ENCODE results near the gene KLHL14. TPM values are rescaled to one million over a fixed set of nuclear protein-coding genes. Genes with fewer than 3 reads are reported as not detected.

Gene KLHL14
- total and polyA plus RNA-seq, 2 experiments from 2014 or later: 0.12 to 0.57 TPM

DNA sequence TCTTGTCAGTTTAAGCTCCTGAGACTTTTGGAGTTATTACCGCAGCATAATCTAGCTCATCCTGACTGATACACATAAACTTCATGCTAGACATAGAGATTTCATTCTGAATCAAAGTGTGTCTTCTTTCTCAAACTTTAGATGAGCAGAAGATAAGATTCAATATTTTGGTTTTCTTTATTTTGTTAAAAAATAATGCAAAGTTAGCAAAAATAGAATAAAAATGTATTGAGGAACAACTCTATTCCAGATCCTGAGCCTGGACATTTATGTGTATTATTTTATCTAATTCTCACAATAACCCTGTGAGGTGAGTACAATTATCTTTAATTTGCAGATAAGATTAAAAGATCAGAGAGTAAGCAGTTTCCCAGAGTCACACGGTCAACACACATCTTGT, 38.4 kb downstream of the KLHL14 start:
- Histone ChIP-seq H3K4me1 (ENCODE audit: insufficient read depth) (no peaks in the 10 kb centered on the region), H3K27me3 (peaks cover 4% of the 10 kb centered on the region), H3K9me3 (ENCODE audit: low read depth) (no peaks in the 10 kb centered on the region), H3K36me3 (replicated peaks; ENCODE audit: insufficient read depth, low read depth) (no peaks in the 10 kb centered on the region), H3K4me3 (no peak overlapping the region), H3K9me2 (replicated peaks; ENCODE audit: insufficient read depth) (no peaks in the 10 kb centered on the region), H2AFZ (no peak overlapping the region), H3K79me2 (no peaks in the 10 kb centered on the region), H4K20me1 (ENCODE audit: insufficient read depth, poor library complexity, severe bottlenecking) (no peaks in the 10 kb centered on the region), H3K4me2 (no peak overlapping the region), H3K27ac (no peak overlapping the region)
- WGBS (ENCODE audit: low lambda C conversion rate, missing lambda C conversion rate): 88% methylated on average over 2 of the region's 2 CpGs
- DNase-seq (ENCODE audit: low spot score): no peak
- TF ChIP-seq EZH2 (IDR thresholded peaks at IDR 0.05; ENCODE audit: borderline replicate concordance) (no peak), EZH2phosphoT487 (IDR thresholded peaks at IDR 0.05; ENCODE audit: low read depth, severe bottlenecking, unreplicated experiment) (no peak)
- TF ChIP-seq, protein P1, sequence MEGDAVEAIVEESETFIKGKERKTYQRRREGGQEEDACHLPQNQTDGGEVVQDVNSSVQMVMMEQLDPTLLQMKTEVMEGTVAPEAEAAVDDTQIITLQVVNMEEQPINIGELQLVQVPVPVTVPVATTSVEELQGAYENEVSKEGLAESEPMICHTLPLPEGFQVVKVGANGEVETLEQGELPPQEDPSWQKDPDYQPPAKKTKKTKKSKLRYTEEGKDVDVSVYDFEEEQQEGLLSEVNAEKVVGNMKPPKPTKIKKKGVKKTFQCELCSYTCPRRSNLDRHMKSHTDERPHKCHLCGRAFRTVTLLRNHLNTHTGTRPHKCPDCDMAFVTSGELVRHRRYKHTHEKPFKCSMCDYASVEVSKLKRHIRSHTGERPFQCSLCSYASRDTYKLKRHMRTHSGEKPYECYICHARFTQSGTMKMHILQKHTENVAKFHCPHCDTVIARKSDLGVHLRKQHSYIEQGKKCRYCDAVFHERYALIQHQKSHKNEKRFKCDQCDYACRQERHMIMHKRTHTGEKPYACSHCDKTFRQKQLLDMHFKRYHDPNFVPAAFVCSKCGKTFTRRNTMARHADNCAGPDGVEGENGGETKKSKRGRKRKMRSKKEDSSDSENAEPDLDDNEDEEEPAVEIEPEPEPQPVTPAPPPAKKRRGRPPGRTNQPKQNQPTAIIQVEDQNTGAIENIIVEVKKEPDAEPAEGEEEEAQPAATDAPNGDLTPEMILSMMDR (IDR thresholded peaks at IDR 0.05; ENCODE audit: poor library complexity): no peak

DNA sequence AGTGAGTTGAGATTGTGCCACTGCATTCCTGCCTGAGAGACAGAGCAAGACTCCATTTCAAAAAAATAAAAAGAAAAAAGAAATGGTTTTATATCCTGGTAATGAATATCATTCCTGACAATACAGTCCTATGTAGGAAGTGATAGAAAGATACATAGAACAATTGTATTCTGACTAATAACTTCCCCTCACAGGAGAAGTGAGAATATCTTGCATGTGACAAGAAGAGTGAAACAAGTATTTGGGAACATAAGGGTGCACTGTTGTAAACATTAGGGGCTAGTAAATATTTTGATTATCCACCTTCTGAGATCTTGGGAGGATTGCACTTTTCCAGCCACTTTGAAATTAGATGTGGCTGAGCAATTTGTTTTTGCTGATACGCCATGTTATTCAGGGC, 40.7 kb downstream of the KLHL14 start:
- H3K27me3 ChIP-seq: peaks cover 4% of the 10 kb centered on the region
- H3K4me1 ChIP-seq (ENCODE audit: insufficient read depth): no peaks in the 10 kb centered on the region
- no peaks in the 10 kb centered on the region for H3K79me2 ChIP-seq
- no peaks in the 10 kb centered on the region for H4K20me1 ChIP-seq (ENCODE audit: insufficient read depth, poor library complexity, severe bottlenecking)
- H3K9me3 ChIP-seq (ENCODE audit: low read depth): no peaks in the 10 kb centered on the region
- H3K4me2 ChIP-seq: no peak overlapping the region
- no peak overlapping the region for H2AFZ ChIP-seq
- WGBS (ENCODE audit: low lambda C conversion rate, missing lambda C conversion rate): 100% methylated on average over 1 of the region's 1 CpG
- DNase-seq (ENCODE audit: low spot score): no peak
- H3K9me2 ChIP-seq (replicated peaks; ENCODE audit: insufficient read depth): no peaks in the 10 kb centered on the region
- no peak overlapping the region for H3K4me3 ChIP-seq
- TF ChIP-seq EZH2 (IDR thresholded peaks at IDR 0.05; ENCODE audit: borderline replicate concordance): no peak
- no peak for TF ChIP-seq EZH2phosphoT487 (IDR thresholded peaks at IDR 0.05; ENCODE audit: low read depth, severe bottlenecking, unreplicated experiment)
- TF ChIP-seq, protein P1 (IDR thresholded peaks at IDR 0.05; ENCODE audit: poor library complexity): no peak
- H3K27ac ChIP-seq: no peak overlapping the region
- H3K36me3 ChIP-seq (replicated peaks; ENCODE audit: insufficient read depth, low read depth): no peaks in the 10 kb centered on the region

DNA sequence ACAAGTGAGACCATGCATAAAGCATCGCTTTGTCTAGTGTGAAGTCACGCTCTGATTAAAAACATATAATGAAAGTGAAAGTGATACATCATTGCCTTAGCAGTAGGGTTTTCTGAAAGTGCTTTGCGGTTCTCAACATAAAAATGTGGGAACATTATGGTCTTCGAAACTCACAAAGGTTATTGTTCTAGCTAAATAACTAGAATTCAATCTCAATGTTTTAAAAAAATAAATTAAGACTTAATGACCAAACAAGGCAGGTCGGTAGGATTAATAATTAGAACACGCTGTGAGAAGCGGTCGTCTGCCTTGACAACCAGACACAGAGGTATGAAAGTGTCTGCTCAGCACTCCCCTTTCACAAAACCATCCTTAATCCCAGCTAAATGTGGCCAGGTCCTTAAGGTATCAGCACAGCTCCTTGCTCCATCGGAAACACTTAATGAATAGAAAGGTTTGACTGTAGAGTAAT, 42.2 kb downstream of the KLHL14 start:
- no peaks in the 10 kb centered on the region for H3K79me2 ChIP-seq
- no peaks in the 10 kb centered on the region for H4K20me1 ChIP-seq (ENCODE audit: insufficient read depth, poor library complexity, severe bottlenecking)
- H3K9me2 ChIP-seq (replicated peaks; ENCODE audit: insufficient read depth): no peaks in the 10 kb centered on the region
- H3K27me3 ChIP-seq: no peaks in the 10 kb centered on the region
- WGBS (ENCODE audit: low lambda C conversion rate, missing lambda C conversion rate): 87% methylated on average over 9 of the region's 9 CpGs
- no peak overlapping the region for H3K27ac ChIP-seq
- no peaks in the 10 kb centered on the region for H3K36me3 ChIP-seq (replicated peaks; ENCODE audit: insufficient read depth, low read depth)
- H3K4me2 ChIP-seq: no peak overlapping the region
- H3K4me3 ChIP-seq: no peak overlapping the region
- H3K9me3 ChIP-seq (ENCODE audit: low read depth): no peaks in the 10 kb centered on the region
- H2AFZ ChIP-seq: no peak overlapping the region
- no peaks in the 10 kb centered on the region for H3K4me1 ChIP-seq (ENCODE audit: insufficient read depth)
- TF ChIP-seq EZH2 (IDR thresholded peaks at IDR 0.05; ENCODE audit: borderline replicate concordance): no peak
- TF ChIP-seq, protein P1 (IDR thresholded peaks at IDR 0.05; ENCODE audit: poor library complexity): no peak
- TF ChIP-seq EZH2phosphoT487 (IDR thresholded peaks at IDR 0.05; ENCODE audit: low read depth, severe bottlenecking, unreplicated experiment): no peak
- DNase-seq (ENCODE audit: low spot score): no peak

DNA sequence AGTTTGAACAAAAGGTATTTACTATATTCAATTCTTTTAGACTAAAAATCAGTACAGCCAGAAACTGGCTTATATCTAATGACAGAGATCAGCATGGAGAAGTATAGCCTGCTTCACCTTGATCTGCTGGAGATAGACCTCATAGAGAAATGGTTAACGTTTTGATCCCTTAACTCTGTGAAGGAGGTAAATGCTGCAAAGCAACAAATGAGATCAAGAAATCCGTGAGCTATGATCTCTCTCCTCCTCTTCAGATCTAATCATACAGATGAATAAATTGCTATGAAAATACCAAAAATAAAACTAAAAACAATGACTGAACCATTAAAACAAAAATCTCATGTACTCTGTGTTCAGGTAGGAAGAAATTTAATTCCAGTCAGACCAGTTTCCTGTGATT, 42.8 kb downstream of the KLHL14 start:
- H3K9me3 ChIP-seq (ENCODE audit: low read depth): no peaks in the 10 kb centered on the region
- no peaks in the 10 kb centered on the region for H3K9me2 ChIP-seq (replicated peaks; ENCODE audit: insufficient read depth)
- H3K36me3 ChIP-seq (replicated peaks; ENCODE audit: insufficient read depth, low read depth): no peaks in the 10 kb centered on the region
- no peaks in the 10 kb centered on the region for H3K79me2 ChIP-seq
- no peak for DNase-seq (ENCODE audit: low spot score)
- no peak overlapping the region for H3K4me3 ChIP-seq
- 81% methylated on average over 2 of the region's 2 CpGs for WGBS (ENCODE audit: low lambda C conversion rate, missing lambda C conversion rate)
- no peak overlapping the region for H2AFZ ChIP-seq
- no peaks in the 10 kb centered on the region for H3K27me3 ChIP-seq
- TF ChIP-seq, protein P1 (IDR thresholded peaks at IDR 0.05; ENCODE audit: poor library complexity): no peak
- no peak for TF ChIP-seq EZH2phosphoT487 (IDR thresholded peaks at IDR 0.05; ENCODE audit: low read depth, severe bottlenecking, unreplicated experiment)
- no peak for TF ChIP-seq EZH2 (IDR thresholded peaks at IDR 0.05; ENCODE audit: borderline replicate concordance)
- no peak overlapping the region for H3K27ac ChIP-seq
- H3K4me1 ChIP-seq (ENCODE audit: insufficient read depth): no peaks in the 10 kb centered on the region
- no peaks in the 10 kb centered on the region for H4K20me1 ChIP-seq (ENCODE audit: insufficient read depth, poor library complexity, severe bottlenecking)
- no peak overlapping the region for H3K4me2 ChIP-seq

Data from hepatocyte (in vitro differentiated cells).